C4-2B (cell line): ENCODE results near the gene CDKN1B.
A peak's percentile ranks its signal among the peaks of the same experiment; 100 is the strongest.

Experiments used
- ZFX ChIP-seq: fragments of 450-650 bp; IDR thresholded peaks from 2 replicates; pipeline ENCODE4 v1.6.1; 2017
- TF ChIP-seq, protein P1 (sequence below): fragments of 450-650 bp; conservative IDR thresholded peaks from 2 replicates; pipeline ENCODE4 v1.5.1; 2017; ENCODE audit warnings: mild to moderate bottlenecking

DNA sequence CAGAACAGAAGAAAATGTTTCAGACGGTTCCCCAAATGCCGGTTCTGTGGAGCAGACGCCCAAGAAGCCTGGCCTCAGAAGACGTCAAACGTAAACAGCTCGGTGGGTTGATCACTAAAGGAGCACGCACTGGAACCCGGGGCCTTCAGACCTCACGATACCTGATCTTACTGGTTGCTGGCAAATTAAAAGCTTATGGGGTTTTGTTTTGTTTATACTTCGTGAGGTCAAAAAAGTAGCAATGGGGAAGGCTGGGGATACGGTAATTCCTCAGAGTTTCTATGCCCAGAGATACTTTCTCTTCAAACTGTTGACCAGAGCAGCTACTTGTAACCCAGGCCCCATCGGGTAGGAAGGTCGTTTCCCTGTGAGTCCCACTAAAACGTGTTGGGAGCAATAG is 1.7 kb downstream of the CDKN1B start:
- TF ChIP-seq, protein P1, sequence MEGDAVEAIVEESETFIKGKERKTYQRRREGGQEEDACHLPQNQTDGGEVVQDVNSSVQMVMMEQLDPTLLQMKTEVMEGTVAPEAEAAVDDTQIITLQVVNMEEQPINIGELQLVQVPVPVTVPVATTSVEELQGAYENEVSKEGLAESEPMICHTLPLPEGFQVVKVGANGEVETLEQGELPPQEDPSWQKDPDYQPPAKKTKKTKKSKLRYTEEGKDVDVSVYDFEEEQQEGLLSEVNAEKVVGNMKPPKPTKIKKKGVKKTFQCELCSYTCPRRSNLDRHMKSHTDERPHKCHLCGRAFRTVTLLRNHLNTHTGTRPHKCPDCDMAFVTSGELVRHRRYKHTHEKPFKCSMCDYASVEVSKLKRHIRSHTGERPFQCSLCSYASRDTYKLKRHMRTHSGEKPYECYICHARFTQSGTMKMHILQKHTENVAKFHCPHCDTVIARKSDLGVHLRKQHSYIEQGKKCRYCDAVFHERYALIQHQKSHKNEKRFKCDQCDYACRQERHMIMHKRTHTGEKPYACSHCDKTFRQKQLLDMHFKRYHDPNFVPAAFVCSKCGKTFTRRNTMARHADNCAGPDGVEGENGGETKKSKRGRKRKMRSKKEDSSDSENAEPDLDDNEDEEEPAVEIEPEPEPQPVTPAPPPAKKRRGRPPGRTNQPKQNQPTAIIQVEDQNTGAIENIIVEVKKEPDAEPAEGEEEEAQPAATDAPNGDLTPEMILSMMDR = no peak
- 0 out of 2 replicates have a peak, but pooled peaks have one; percentile 1 for TF ChIP-seq ZFX
